ENCODE results near the gene KCNIP3. TPM values are rescaled to one million over a fixed set of nuclear protein-coding genes. Genes with fewer than 3 reads are reported as not detected.

KCNIP3 gene
- polyA plus RNA-seq, 1 of the 3 experiments (the other 2 are of a cell fraction): 0.97 TPM

GRCh38 chr2:95390881-95391321, 93.8 kb downstream of the KCNIP3 start:
- Histone ChIP-seq H3K9me2 (no peaks in the 10 kb centered on the region), H3K4me3 (ENCODE audit: low read depth in 2 of 2, low read length in 1 of 2) (no peak overlapping the region), H3F3A (replicated peaks; ENCODE audit: insufficient read depth) (no peaks in the 10 kb centered on the region), H3K27ac (ENCODE audit: low read depth in 2 of 2, low read length in 1 of 2) (no peak overlapping the region), H4K20me1 (ENCODE audit: insufficient read depth) (no peaks in the 10 kb centered on the region), H3K4me2 (no peak overlapping the region), H3K9me3 (no peaks in the 10 kb centered on the region), H3K36me3 (replicated peaks in 1 of 2; ENCODE audit: control insufficient read depth in 1 of 2, insufficient read depth in 2 of 2, low read length in 1 of 2) (no peaks in the 10 kb centered on the region), H3K9ac (no peak overlapping the region), H3K79me2 (ENCODE audit: insufficient read depth) (no peaks in the 10 kb centered on the region), H2AFZ (ENCODE audit: low read depth) (no peak overlapping the region), H3K27me3 (ENCODE audit: insufficient read depth) (no peaks in the 10 kb centered on the region; the same call in 1 of the 2 replicates), H3K4me1 (ENCODE audit: control insufficient read depth in 1 of 2, insufficient read depth in 2 of 2, low read depth in 1 of 2, low read length in 1 of 2) (no peaks in the 10 kb centered on the region)
- TF ChIP-seq SMC3 (IDR thresholded peaks at IDR 0.05; ENCODE audit: low read depth, low read length): no peak
- TF ChIP-seq ELF1 (IDR thresholded peaks at IDR 0.05): no peak
- TF ChIP-seq RXRA (IDR thresholded peaks at IDR 0.05; ENCODE audit: borderline replicate concordance, low read depth): no peak
- TF ChIP-seq NFIC (IDR thresholded peaks at IDR 0.05; ENCODE audit: borderline replicate concordance): no peak
- no peak for TF ChIP-seq MEF2A (IDR thresholded peaks at IDR 0.05; ENCODE audit: borderline replicate concordance, low read depth)
- TF ChIP-seq MXI1 (IDR thresholded peaks at IDR 0.05; ENCODE audit: low read depth, low read length): no peak
- no peak for TF ChIP-seq EZH2phosphoT487 (IDR thresholded peaks at IDR 0.05; ENCODE audit: borderline replicate concordance, low read depth)
- TF ChIP-seq MAX (IDR thresholded peaks at IDR 0.05; ENCODE audit: low read depth): no peak
- TF ChIP-seq JUND (IDR thresholded peaks at IDR 0.05): no peak
- no peak for TF ChIP-seq NRF1 (IDR thresholded peaks at IDR 0.05; ENCODE audit: low read depth, low read length)
- WGBS (ENCODE audit: low lambda C conversion rate): 87% methylated on average over 7 of the region's 11 CpGs
- no peak for DNase-seq
- POLR2A ChIA-PET: no interaction called here
- CTCF ChIA-PET: no interaction called here

- no peak overlapping the region for H3K4me3 ChIP-seq (ENCODE audit: low read depth in 2 of 2, low read length in 1 of 2)
- no peak overlapping the region for H3K27ac ChIP-seq (ENCODE audit: low read depth in 2 of 2, low read length in 1 of 2)
- TF ChIP-seq USF2 (IDR thresholded peaks at IDR 0.05; ENCODE audit: borderline replicate concordance, low read depth, low read length): no peak
- no peaks in the 10 kb centered on the region for H4K20me1 ChIP-seq (ENCODE audit: insufficient read depth)
- no peak for DNase-seq
- no peak overlapping the region for H2AFZ ChIP-seq (ENCODE audit: low read depth)
- no peak overlapping the region for H3K9ac ChIP-seq
- H3K9me3 ChIP-seq: no peaks in the 10 kb centered on the region
- WGBS (ENCODE audit: low lambda C conversion rate): 32% methylated on average over 6 of the region's 8 CpGs
- H3K4me1 ChIP-seq (ENCODE audit: control insufficient read depth in 1 of 2, insufficient read depth in 2 of 2, low read depth in 1 of 2, low read length in 1 of 2): no peaks in the 10 kb centered on the region
- no peak overlapping the region for H3K4me2 ChIP-seq
- H3F3A ChIP-seq (replicated peaks; ENCODE audit: insufficient read depth): no peaks in the 10 kb centered on the region
- H3K27me3 ChIP-seq (ENCODE audit: insufficient read depth): no peaks in the 10 kb centered on the region; the same call in 1 of the 2 replicates
- H3K9me2 ChIP-seq: no peaks in the 10 kb centered on the region
- POLR2A ChIA-PET: no interaction called here
- no peaks in the 10 kb centered on the region for H3K36me3 ChIP-seq (replicated peaks in 1 of 2; ENCODE audit: control insufficient read depth in 1 of 2, insufficient read depth in 2 of 2, low read length in 1 of 2)
- no peaks in the 10 kb centered on the region for H3K79me2 ChIP-seq (ENCODE audit: insufficient read depth)
- CTCF ChIA-PET: interaction anchor here (1.9 kb wide), 1 partner anchor 10 kb away, joined by 6 read pairs; the partner anchor contains the start of gene FAHD2A
Observed at GRCh38 chr2:95391641-95392310, 94.6 kb downstream of the KCNIP3 start.

- H3K4me3 ChIP-seq (ENCODE audit: low read depth in 2 of 2, low read length in 1 of 2): no peak overlapping the region
- H3K9ac ChIP-seq: no peak overlapping the region
- H3K36me3 ChIP-seq (replicated peaks in 1 of 2; ENCODE audit: control insufficient read depth in 1 of 2, insufficient read depth in 2 of 2, low read length in 1 of 2): no peaks in the 10 kb centered on the region
- no peaks in the 10 kb centered on the region for H3K9me2 ChIP-seq
- 82% methylated on average over 6 of the region's 6 CpGs for WGBS (ENCODE audit: low lambda C conversion rate)
- no peaks in the 10 kb centered on the region for H3K9me3 ChIP-seq
- no peak overlapping the region for H2AFZ ChIP-seq (ENCODE audit: low read depth)
- no peaks in the 10 kb centered on the region for H3K79me2 ChIP-seq (ENCODE audit: insufficient read depth)
- H3K27me3 ChIP-seq (ENCODE audit: insufficient read depth): no peaks in the 10 kb centered on the region; the same call in 1 of the 2 replicates
- DNase-seq: no peak
- no peaks in the 10 kb centered on the region for H3F3A ChIP-seq (replicated peaks; ENCODE audit: insufficient read depth)
- H3K27ac ChIP-seq (ENCODE audit: low read depth in 2 of 2, low read length in 1 of 2): no peak overlapping the region
- CTCF ChIA-PET: interaction anchor here (1.1 to 1.9 kb wide), 2 partner anchors 10 to 47 kb away, joined by 4 to 6 read pairs; partner anchors contain the start of gene FAHD2A
- POLR2A ChIA-PET: no interaction called here
- no peak overlapping the region for H3K4me2 ChIP-seq
- H3K4me1 ChIP-seq (ENCODE audit: control insufficient read depth in 1 of 2, insufficient read depth in 2 of 2, low read depth in 1 of 2, low read length in 1 of 2): no peaks in the 10 kb centered on the region
- TF ChIP-seq RXRA (IDR thresholded peaks at IDR 0.05; ENCODE audit: borderline replicate concordance, low read depth): no peak
- TF ChIP-seq SMC3 (IDR thresholded peaks at IDR 0.05; ENCODE audit: low read depth, low read length): no peak
- no peak for TF ChIP-seq USF1 (IDR thresholded peaks at IDR 0.05; ENCODE audit: borderline replicate concordance, low read depth)
- TF ChIP-seq YY1 (IDR thresholded peaks at IDR 0.05; ENCODE audit: low read depth): no peak
- H4K20me1 ChIP-seq (ENCODE audit: insufficient read depth): no peaks in the 10 kb centered on the region
Observed at GRCh38 chr2:95392320-95392719, 95.2 kb downstream of the KCNIP3 start.
